Right kidney (tissue), 9 donors: ENCODE data around the gene PDE5A.
"Not testable (repeated sequence)": the region's sequence is repeated elsewhere in the genome, so short reads cannot be mapped to it uniquely, and the experiment has no call there.

ENCODE experiments used
- DNase-seq: peaks from one replicate; pipeline ENCODE4 v3.0.0-alpha.2; 2016
- long read RNA-seq, 8 donors: transcript quantifications; one replicate each; lab custom pipeline, GENCODE V29; 2026

Gene PDE5A
- long read RNA-seq, donor 1, result 0 reads
- long read RNA-seq, donor 2, full-length matches to known transcripts, result 1 of 1 reads
- long read RNA-seq, donor 2, partial matches to known transcripts, result 0 of 1 reads
- long read RNA-seq, donor 2, other reads (novel, unspliced or antisense), result 0 of 1 reads
- long read RNA-seq, donor 3, partial matches to known transcripts, result 0 of 1 reads
- long read RNA-seq, donor 3, other reads (novel, unspliced or antisense), result 0 of 1 reads
- long read RNA-seq, donor 4, partial matches to known transcripts, result 0 of 1 reads
- long read RNA-seq, donor 4, other reads (novel, unspliced or antisense), result 0 of 1 reads
- long read RNA-seq, donor 5, result 0 reads
- long read RNA-seq, donor 6, full-length matches to known transcripts, result 3 of 10 reads
- long read RNA-seq, donor 6, partial matches to known transcripts, result 7 of 10 reads
- long read RNA-seq, donor 6, other reads (novel, unspliced or antisense), result 0 of 10 reads
- long read RNA-seq, donor 7, full-length matches to known transcripts, result 2 of 2 reads
- long read RNA-seq, donor 7, partial matches to known transcripts, result 0 of 2 reads
- long read RNA-seq, donor 7, other reads (novel, unspliced or antisense), result 0 of 2 reads
- long read RNA-seq, donor 8, partial matches to known transcripts, result 0 of 2 reads
- long read RNA-seq, donor 8, other reads (novel, unspliced or antisense), result 0 of 2 reads

DNA sequence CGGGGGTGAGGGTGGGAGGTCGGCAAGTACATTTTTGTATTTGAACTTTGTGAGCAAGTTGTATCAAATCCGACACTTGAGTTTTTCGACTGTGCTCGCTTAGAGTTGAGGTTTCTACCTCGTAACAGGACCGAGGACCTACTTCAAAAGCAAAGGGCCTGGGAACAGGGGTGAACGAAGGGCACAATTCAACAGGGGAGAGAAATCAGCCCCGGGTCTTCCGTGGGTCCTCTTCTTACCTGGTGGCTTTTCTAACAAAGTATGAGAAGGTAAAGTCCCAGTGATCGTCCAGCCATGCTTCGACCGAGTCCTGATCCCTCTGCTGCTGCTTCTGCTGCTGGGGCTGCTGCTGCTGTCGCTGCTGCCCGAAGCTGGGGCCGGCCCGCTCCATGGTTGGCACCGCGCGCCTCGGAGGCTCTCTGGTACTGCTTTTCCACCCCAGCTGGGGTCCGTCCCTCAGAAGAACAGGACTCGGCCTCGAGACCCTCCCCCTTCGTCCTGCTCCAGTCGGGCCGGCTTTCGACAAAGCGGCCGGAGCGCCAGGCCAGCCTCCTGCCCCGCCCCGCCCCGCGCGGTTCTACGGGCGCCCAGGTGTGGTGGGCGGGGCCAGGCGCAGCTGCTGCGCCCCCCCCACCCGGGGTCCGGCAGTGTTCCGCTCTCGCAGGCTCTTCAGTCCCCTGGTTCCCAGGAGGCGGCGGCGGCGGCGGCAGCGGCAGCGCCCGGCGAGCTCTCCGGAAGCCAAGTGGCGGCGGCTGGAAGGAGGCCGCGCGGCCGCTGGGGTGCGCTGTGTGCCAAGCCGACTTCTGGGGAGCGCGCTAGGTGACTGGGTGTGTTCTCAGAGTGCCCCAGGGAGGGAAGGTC lies at the start of gene PDE5A:
Gene PDE5A (minus strand): TSS at position 524 of the 861 bp plus-strand sequence. CDS start 133 bp downstream, at position 391.
- peak; percentile 96 for DNase-seq

- no peak for DNase-seq
Measured at GRCh38 chr4:119676101-119676500, 47.5 kb upstream of the PDE5A start.

DNA sequence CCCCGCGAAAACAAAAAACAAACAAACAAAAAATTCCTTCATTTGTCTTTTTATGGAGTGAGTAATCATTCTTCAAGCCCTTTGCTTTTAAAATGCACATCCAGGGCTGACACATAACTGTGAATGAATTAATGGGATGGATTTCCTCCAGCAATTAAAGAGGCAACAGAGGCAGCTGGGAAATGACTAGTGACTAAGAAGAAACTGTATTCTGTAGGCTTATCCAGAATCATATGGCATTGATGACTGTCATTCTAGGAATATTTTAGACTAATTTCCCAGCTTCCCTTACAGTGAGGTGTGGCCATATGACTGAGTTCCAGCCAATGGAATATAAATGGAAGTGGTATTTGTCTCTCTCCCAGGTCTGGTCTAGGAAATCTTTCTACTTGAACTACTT lies 46.8 kb upstream of the PDE5A start:
- DNase-seq, result no peak

DNA sequence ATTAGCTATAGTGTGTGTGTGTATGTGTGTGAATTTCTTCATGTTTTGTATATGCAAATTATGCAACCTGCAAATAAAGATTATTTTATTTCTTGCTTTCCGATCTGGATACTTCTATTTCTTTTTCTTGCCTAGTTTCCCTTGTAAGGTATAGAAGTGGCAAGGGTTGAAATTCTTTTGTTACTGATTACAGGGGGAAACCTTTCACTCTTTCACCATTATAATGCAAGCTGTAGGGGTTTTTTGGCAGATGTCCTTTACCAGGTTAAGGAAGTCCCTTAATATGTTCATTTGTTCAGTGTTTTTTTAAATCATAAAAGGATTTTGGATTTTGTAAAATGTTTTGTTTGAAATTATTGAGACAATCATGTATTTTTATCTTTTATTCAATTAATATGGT lies 44.3 kb upstream of the PDE5A start:
- DNase-seq, result no peak

GRCh38 chr4:119672086-119672485 lies 43.5 kb upstream of the PDE5A start:
- DNase-seq, result no peak

- DNase-seq, result no peak
Measured at GRCh38 chr4:119671205-119671604, 42.6 kb upstream of the PDE5A start.

DNA sequence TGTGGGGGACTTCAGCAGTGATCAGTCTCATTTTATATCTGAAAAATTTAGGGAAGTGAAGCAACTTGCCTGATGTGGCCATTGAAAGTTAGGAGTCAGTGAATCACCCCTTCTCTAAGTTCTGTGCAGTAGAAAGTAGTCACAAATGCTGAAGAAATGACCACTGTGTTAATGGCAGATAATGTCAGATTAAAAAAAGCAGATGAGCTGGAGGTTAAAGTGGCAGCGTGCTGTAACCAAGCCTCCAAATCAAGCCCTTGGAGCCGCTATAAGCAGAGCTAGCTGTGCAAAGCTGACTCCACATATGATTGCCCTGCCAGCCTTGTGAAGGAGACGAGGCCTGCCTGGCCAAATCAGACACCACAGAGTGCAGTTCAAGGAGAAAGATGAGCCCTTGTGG lies 39.2 kb upstream of the PDE5A start:
- DNase-seq, result no peak

GRCh38 chr4:119666653-119667091 lies 38.1 kb upstream of the PDE5A start:
- no peak for DNase-seq

- no peak for DNase-seq
Measured at GRCh38 chr4:119665752-119666151, 37.1 kb upstream of the PDE5A start.

- DNase-seq, result no peak
Measured at GRCh38 chr4:119664168-119664907, 35.7 kb upstream of the PDE5A start.

GRCh38 chr4:119663160-119663788 lies 34.7 kb upstream of the PDE5A start:
- DNase-seq, result no peak

DNA sequence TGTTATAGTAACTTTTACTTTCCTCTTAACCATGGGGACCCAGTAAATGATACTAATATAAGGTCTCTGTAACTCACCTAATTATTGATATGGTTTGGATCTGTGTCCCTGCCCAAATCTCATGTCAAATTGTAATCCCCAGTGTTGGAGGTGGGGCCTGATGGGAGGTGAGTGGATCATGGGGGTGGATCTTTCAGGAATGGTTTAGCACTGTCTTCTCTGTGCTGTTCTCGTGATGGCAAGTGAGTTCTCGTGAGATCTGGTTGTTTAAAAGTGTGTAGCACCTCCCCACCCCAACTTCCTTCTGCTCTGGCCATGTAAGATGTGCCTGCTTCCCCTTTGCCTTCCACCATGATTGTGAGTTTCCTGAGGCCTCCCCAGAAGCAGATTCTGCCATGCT lies 34.0 kb upstream of the PDE5A start:
- not testable (repeated sequence) for DNase-seq

DNA sequence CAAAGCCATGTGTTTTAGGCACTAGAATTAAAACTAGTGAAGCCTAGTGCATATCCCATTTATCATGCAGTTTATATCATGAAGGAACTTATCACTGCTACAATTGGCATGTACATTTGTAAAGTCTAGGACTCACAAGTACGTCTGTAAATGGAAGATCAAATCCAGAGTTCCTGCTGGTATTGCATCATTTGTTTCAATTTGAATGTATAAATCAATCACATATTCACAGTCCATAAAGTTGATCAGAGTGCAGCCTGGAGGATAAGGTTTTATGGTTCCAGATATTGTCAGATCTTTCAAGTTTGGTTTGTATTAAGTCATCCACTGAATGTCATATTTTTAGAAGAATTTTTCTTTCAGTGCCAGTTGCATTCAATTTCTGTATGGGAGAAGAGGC lies 32.6 kb upstream of the PDE5A start:
- DNase-seq, result no peak

GRCh38 chr4:119659576-119659975 lies 31.0 kb upstream of the PDE5A start:
- no peak for DNase-seq

DNA sequence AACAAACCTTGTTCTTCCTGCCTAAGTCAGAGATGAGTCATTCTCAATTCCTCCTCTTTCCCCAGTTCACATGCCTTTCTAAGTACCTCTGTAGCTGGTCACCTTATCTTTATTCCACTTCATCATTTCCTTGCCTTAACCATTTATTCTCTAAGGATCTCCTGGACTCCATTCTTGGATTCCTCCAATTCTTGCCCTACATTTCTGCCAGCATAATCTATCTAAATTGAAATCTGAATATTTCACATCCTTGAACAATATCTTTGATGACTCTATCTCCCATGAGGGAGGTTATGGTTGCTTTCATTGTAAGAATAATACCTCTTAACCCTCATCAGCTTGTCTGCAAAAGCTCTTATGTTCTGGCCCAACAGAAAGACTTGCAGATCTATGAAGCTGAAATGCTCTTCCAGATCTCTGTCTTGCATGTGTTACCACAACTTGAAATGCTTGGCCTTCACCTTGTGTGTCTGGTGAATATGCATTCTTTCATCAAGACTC lies 28.6 kb upstream of the PDE5A start:
- DNase-seq, result no peak

- no peak for DNase-seq
Measured at GRCh38 chr4:119656342-119656741, 27.7 kb upstream of the PDE5A start.

- DNase-seq, result no peak
Measured at GRCh38 chr4:119655111-119655837, 26.7 kb upstream of the PDE5A start.

- DNase-seq, result no peak
Measured at GRCh38 chr4:119653990-119654389, 25.4 kb upstream of the PDE5A start.

DNA sequence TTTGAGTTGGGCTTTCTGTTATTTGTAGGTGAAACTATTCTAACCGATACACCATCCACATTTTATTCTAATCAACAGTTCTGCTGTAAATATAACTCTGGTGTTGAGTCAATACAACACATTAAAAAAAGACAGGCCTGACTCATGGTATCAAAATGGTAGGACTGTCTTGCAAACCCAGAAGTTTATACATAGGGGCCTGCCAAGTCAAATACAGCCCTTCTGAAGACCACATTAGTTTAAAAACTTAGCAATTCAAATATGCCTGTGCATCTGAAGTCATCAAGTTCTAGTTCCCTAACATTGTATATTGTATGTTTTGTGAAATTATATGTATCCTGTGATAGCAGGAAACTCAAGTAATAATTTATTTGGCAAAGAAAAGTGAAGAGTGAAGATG lies 24.4 kb upstream of the PDE5A start:
- no peak for DNase-seq

GRCh38 chr4:119648398-119648797 lies 19.8 kb upstream of the PDE5A start:
- DNase-seq, result no peak

GRCh38 chr4:119647558-119647957 lies 19.0 kb upstream of the PDE5A start:
- DNase-seq, result no peak
